GM19035 (cell line): ENCODE data around the gene PIAS3.
"Not testable (repeated sequence)": the region's sequence is repeated elsewhere in the genome, so short reads cannot be mapped to it uniquely, and the experiment has no call there.

Source experiments
- ATAC-seq: cut with Tn5 transposase; IDR thresholded peaks from one replicate; pipeline ENCODE4 v1.9.1; 2021; ENCODE audit not compliant: unreplicated experiment

Gene PIAS3

DNA sequence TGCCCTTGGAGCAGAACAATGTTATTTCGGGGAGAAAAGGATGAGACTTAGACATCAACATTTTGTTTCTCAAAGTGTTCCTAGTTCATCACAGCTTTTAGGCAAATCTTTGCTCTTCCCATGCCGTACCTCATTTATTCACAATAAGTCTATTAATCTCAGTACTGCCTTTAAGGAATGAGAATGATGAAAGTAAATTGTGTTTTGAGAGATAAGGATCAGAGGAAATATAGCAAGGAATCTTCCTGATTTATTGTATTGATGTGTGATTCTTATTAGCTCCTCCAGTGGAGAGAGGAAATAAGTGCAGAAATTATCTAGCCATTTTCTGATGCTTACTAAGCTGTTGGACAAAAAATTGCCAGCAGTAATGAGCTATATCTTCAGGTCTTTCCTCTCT is 32.9 kb downstream of the PIAS3 start:
- no peak for ATAC-seq

- no peak for ATAC-seq
Measured at GRCh38 chr1:145824499-145824842, 34.4 kb downstream of the PIAS3 start.

DNA sequence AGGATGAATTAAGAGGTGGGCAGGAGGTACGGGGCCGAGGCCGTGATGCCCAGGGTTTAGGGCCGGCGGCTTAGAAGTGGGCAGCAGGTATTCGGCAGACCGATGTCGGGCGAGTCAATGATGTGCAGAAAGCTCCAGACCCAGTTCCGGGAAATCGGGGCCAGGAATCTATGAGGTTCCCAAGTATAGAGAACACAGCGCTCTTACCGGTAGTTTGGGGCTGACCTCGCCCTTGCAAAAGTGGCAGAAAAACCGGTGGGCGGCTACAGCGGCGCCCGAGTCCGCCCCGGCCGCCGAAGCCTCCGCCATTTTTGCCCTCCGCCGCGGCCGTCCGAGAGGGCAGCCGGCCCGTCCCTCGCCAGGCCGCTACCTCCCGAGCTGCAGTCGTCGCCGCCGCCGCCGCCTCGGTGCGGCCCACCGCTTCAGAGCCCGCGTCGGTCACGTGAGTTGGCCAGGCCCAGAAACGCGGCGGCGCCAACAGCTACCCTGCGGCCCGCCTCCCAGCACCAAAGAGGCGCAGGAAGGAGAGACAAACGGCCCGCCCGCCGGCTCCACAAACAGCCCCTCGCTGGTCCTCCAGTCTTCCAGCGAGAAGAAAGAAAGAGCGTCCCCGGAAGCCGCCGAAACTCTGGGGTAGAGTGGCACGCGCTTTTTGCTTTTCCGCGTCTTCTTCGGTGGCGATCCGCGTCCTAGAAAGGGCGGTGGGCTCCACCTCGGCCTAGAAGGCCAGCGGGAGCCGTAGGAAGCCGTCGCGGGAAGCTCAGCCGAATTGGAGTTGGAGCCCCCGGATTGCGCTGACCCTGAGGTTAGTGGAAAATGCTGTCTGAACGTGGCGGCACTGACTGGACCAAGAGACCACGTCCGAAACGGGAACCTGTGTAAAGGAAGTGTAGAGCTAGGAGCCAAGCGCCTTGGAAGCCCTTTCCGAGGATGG is 35.0 kb downstream of the PIAS3 start, which contains the start of the genes POLR3C and RNF115:
POLR3C (plus strand) TSS at position 636 of the 934 bp plus-strand sequence. CDS start 1,577 bp downstream, outside the sequence.
RNF115 (minus strand) TSS at position 531 of the 934 bp plus-strand sequence; CDS start at position 309, 222 bp downstream.
- ATAC-seq, result peak; percentile 84

DNA sequence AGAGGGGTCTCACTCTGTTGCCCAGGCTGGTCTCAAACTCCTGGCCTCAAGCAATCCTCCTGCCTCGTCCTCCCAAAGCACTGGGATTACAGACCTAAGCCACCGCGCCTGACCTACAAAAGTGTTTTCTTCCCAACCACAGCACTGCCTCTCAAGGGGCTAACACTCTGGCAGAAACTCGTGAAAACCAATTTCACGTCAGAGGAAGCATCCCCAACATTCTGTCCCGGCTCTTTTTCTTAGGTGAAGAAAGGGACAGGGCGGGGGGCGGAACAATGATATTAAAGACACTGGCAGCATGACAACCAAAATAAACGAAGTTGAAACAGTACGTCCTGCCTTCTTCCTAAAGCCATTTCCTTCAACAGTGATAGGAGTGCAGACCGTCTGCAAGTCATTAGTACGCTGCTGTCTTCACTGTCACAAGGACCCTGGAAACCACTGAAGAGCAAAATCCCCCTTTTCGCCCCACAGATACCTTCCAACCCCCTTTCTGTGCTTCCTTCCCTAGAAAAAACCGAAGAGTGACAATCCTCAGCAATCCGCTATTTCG is 36.0 kb downstream of the PIAS3 start:
- ATAC-seq, result not testable (repeated sequence)

- ATAC-seq, result not testable (repeated sequence)
Measured at GRCh38 chr1:145818095-145818494, 40.8 kb downstream of the PIAS3 start.

GRCh38 chr1:145812977-145813810 is 45.7 kb downstream of the PIAS3 start:
- ATAC-seq, result not testable (repeated sequence)

- ATAC-seq, result no peak
Measured at GRCh38 chr1:145806844-145807243, 52.0 kb downstream of the PIAS3 start.

DNA sequence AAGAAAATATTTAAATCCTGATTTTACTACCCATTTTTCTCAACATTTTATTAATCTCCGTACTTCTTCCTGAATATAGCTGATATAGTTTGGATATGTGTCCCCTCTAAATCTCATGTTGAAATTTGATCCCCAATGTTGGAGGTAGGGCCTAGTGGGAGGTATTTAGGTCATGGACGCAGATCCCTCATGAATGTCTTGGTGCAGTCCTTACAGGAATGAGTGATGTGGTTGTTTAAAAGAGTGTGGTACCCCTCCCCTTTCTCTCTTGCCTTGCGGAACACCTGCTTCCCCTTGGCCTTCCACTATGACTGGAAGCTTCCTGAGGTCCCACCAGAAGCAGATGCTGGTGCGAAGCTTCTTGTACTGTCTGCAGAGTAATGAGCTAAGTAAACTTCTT is 52.5 kb downstream of the PIAS3 start:
- no peak for ATAC-seq

- no peak for ATAC-seq
Measured at GRCh38 chr1:145805057-145805456, 53.8 kb downstream of the PIAS3 start.

GRCh38 chr1:145804235-145805045 is 54.4 kb downstream of the PIAS3 start:
- no peak for ATAC-seq

GRCh38 chr1:145799806-145800205 is 59.1 kb downstream of the PIAS3 start:
- no peak for ATAC-seq
